WI38 (cell line): ENCODE results near the gene BTBD16.

Experiments used
- H3K4me3 ChIP-seq: 2 replicates; pipeline ENCODE4 v1.5.1; 2011; ENCODE audit warnings: low read depth, mild to moderate bottlenecking, control low read depth, low read length
- CTCF ChIP-seq: IDR thresholded peaks from 2 replicates; pipeline ENCODE4 v1.5.1; 2012; ENCODE audit warnings: low read depth, mild to moderate bottlenecking, control low read depth, low read length

The BTBD16 gene

GRCh38 chr10:122321960-122322359, 50.9 kb downstream of the BTBD16 start:
- H3K4me3 ChIP-seq, result no peak overlapping the region
- TF ChIP-seq CTCF, result no peak

DNA sequence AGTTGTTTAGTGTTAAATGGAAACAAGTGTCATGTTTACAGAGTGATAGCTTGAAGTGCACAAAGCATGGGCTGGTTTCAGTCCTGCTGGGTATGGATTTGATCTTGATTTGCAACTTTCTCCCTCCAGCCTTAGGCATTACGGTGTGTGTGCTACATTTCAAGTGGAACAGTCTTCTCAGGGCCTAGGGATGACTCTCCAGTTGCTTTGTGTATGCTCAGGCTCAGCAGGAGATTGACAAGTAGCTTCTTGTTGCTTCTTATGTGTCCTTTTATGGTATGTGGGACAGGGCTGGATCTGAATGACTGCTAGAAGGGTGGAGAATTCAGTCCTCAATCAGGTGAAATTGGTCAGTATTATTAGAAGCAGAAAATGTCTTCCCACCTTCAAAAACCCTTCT, 52.1 kb downstream of the BTBD16 start:
- no peak for TF ChIP-seq CTCF

GRCh38 chr10:122323941-122324675, 53.0 kb downstream of the BTBD16 start:
- H3K4me3 ChIP-seq, result no peak overlapping the region
- no peak for TF ChIP-seq CTCF

More for the DNA sequence above, 52.1 kb downstream of the BTBD16 start:
- no peak overlapping the region for H3K4me3 ChIP-seq

GRCh38 chr10:122325235-122325634, 54.1 kb downstream of the BTBD16 start:
- no peak overlapping the region for H3K4me3 ChIP-seq
- no peak for TF ChIP-seq CTCF

DNA sequence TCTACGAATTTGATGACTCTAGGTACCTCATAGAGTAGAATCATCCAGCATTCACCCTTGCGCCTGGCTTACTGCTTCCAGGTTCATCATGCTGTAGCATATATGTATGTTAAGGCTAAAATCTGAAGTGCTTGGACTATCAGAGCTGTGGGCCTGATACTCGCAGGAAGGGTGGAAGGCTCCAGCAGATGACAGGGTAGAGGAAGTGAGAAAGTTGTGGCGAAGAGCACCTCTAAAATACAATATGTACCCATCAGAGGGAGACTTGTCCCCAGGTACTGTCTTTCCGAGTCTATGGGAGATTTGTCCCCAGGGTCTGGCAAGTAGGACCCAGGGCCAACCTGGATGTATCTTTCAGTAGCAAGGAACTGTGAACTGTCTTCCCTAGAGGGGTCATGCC, 55.3 kb downstream of the BTBD16 start:
- TF ChIP-seq CTCF, result no peak

GRCh38 chr10:122326806-122327205, 55.7 kb downstream of the BTBD16 start:
- no peak for TF ChIP-seq CTCF
- no peak overlapping the region for H3K4me3 ChIP-seq

More for the DNA sequence above, 55.3 kb downstream of the BTBD16 start:
- H3K4me3 ChIP-seq, result no peak overlapping the region

DNA sequence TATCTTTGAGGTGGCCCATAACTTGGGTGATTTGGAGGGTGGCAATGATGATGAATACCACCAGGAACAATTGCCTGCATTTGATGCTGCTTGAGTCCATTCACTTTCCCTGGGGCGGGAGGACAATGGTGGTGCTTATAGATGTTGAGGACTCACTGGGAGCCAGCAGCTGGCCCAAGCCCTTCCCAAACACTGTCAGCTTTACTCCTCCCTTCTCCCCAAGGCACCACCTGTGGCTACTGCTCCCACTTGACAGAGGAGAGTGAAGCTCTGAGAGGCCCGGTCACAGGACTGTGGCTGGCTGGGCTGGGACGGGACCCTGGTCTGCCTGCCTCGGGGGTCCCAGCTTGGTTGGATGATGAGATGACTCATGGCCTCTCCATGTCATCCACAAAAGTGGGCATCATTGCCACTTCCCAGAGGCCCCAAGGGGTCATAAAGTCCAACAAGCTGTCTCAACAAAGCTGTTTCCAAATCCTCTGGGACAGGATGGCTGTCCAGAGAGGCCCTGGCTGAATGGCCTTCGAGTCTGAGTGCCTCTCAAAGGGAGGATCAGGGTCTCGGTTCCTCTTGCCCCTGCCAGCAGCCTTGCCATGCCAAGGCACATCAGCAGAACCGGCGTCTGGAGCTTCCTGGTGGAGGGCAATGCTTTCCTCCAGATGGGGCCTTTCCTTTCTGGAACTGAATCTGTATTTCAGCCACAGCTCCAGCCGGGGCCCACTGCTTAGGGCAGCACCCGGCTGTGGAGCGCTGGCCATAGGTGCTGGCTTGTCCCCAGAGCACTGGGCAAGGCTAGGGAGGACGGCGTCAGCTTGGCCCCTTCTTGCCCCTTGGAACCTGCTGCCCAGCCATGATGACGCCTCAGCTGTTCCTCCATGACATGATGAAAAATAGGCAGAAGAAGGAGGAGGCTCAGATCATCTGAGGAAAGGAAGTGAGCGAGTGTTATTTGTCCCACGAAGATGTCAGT, 56.4 kb downstream of the BTBD16 start:
- no peak for TF ChIP-seq CTCF
- no peak overlapping the region for H3K4me3 ChIP-seq
